ENCODE measurements around the gene WNK1. TPM values are rescaled to one million over a fixed set of nuclear protein-coding genes. Genes with fewer than 3 reads are reported as not detected.
"Not testable (repeated sequence)": the region's sequence is repeated elsewhere in the genome, so short reads cannot be mapped to it uniquely, and the experiment has no call there.

Gene WNK1
- total RNA-seq, 2 donors from 2014 or later, result 150 to 252 TPM

DNA sequence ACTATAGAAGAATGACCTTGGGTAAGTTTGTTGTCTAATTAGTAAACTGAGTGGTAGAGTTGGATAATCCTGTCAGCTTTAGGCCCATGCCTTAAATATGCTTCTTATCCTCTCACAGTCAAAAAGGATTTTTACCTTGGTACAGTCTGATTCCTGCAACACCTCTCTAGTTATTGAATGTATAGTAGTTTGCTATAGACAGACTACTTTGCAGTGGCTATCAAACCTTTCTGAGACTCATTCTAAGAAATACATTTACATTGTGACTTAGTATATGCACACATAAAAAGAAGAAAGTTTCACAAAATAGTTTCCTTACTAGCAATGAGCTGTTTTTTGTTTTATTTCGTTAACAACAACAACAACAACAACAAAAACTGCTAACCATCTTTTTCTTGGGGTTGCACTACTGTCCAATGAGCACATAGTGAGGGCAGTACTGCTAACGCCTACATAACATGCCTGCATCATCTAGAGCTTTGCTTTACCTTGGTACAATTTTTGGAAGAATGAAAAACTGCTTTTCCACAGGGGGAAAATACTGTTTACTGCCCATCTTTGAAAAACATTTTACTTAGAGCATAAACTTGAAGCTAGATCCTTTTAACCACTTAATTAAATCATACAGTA is 28.5 kb downstream of the WNK1 start:
- Mint-ChIP-seq H3K36me3 (ENCODE audit: low read depth) (no peaks in the 10 kb centered on the region), H3K9me3 (no peaks in the 10 kb centered on the region), H3K27ac (no peak overlapping the region), H3K4me3 (peak overlapping the region; percentile 86), H3K4me1 (peaks cover 39% of the 10 kb centered on the region), H3K27me3 (no peaks in the 10 kb centered on the region)
- peak; percentile 58 for ATAC-seq (replicated peaks)

DNA sequence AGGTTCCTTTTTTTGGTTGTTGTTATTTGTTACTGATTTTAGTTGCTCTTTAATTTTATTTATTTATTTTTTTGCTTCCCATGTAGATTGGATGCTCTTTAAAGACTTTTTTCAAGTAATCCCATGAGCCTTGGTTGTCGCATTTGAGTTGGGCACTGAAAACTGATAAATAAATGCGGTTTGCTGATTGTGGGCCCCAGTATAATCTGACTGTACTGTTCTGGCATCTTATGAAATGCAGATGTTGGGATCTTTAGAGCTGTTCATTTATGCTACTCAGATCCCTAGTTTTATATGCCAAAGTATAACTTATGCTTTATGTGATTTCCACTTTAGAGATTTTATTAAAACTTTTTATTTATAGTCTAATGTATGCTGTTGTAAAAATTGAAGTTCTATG is 33.3 kb downstream of the WNK1 start:
- ATAC-seq (replicated peaks), result no peak
- Mint-ChIP-seq H3K27me3 (no peaks in the 10 kb centered on the region), H3K4me3 (no peak overlapping the region), H3K27ac (no peak overlapping the region), H3K9me3 (no peaks in the 10 kb centered on the region), H3K36me3 (ENCODE audit: low read depth) (peaks cover 4% of the 10 kb centered on the region), H3K4me1 (peaks cover 31% of the 10 kb centered on the region)

DNA sequence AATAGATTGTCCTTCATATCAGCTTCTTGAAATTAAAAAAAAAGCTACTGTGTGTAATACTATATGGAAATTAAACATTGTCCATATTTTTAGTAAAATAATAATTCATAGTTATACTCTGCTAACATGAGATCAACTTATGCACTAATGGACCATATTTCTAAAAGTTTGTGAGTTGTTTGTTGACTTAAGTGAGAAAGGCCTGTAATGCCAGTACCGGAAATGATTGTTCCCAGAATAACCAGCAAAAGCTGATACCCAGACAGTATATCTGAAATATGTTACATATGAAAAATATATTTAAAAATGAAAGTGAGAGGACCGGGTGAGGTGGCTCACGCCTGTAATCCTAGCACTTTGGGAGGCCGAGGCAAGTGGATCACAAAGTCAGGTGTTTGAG is 35.9 kb downstream of the WNK1 start:
- Mint-ChIP-seq H3K36me3 (ENCODE audit: low read depth) (peaks cover 13% of the 10 kb centered on the region), H3K4me3 (peak overlapping the region; percentile 57), H3K9me3 (no peaks in the 10 kb centered on the region), H3K27ac (peak overlapping the region; percentile 76), H3K4me1 (peaks cover 40% of the 10 kb centered on the region), H3K27me3 (no peaks in the 10 kb centered on the region)
- ATAC-seq (replicated peaks), result peak; percentile 22

DNA sequence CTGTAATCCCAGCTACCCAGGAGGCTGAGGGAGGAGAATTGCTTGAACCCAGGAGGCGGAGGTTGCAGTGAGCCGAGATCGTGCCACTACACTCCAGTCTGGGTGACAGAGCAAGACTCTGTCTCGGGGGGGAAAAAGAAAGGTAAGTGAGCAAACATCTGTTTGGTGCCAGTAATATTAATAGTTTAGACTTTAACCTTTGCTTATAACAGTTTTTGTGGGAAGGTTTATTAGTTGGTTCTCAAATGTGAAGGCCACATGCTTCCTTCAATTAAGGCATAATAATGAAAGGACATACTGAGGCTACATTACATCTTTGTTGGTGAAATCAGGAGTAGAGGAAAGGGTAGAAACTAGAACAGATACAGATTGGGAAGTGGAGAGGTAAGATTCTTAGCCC is 36.4 kb downstream of the WNK1 start:
- H3K27ac Mint-ChIP-seq, result peak overlapping the region; percentile 76

DNA sequence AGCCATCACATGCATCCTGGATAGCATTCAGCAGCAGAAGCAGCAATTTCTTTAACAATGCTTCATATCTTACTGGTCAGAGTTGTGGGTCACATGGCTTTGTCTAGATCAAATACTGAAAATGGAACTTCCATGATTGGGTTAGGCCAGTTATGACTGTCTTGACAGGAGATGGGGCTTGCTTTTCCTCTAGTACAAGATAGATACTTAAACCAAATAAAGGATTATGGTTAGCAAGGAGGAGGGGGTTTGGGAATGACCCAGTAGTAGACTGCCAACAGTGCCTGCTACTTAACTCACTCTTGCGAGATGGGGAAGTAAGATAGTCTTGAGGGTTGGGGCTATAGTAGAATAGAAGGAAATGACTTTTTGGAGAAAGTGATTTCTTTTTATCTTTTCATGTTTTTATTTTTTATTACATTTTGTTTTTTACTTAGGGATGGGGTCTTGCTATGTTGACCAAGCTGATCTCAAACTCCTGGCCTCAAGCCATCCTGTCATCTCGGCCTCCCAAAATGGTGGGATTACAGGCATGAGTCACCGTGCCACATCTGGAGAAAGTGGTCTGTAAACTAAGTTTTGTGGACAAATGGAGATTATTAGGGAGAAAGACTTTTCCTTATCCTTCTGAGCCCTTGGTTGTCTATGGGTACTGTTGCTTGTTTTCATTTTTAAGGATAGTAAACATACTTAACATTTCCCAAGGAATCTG is 37.6 kb downstream of the WNK1 start:
- peak overlapping the region; percentile 65 for H3K27ac Mint-ChIP-seq
- H3K27me3 Mint-ChIP-seq, result no peaks in the 10 kb centered on the region
- peaks cover 49% of the 10 kb centered on the region for H3K4me1 Mint-ChIP-seq
- peaks cover 17% of the 10 kb centered on the region for H3K36me3 Mint-ChIP-seq (ENCODE audit: low read depth)
- H3K4me3 Mint-ChIP-seq, result peak overlapping the region; percentile 57
- H3K9me3 Mint-ChIP-seq, result peaks cover 2% of the 10 kb centered on the region
- peak; percentile 62 for ATAC-seq (replicated peaks)

More for the DNA sequence above, 36.4 kb downstream of the WNK1 start:
- peak overlapping the region; percentile 57 for H3K4me3 Mint-ChIP-seq
- not testable (repeated sequence) for H3K9me3 Mint-ChIP-seq, H3K27me3 Mint-ChIP-seq
- ATAC-seq (replicated peaks), result peak; percentile 6
- peaks cover 43% of the 10 kb centered on the region for H3K4me1 Mint-ChIP-seq
- peaks cover 14% of the 10 kb centered on the region for H3K36me3 Mint-ChIP-seq (ENCODE audit: low read depth)

DNA sequence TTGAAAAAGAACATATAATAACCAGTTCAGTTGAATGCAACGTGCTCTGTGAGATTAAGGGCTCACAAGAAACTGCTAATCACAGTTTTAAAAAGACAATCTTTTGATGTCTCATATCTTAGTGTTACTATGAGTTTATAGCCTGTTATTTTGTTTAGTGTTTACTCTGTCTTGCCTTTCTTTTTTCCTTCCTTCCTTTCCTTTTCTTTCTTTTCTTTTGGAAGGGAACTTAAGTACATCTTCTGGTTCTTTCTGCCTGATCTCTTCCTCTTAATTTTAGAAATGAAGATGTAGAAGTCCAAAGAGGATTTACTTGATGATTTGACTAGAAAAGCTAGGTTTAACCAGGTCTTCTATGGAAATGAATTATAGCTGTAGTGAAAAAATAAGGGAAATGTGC is 38.2 kb downstream of the WNK1 start:
- ATAC-seq (replicated peaks), result no peak
- Mint-ChIP-seq H3K4me3 (peak overlapping the region; percentile 57), H3K4me1 (peaks cover 55% of the 10 kb centered on the region), H3K9me3 (peaks cover 5% of the 10 kb centered on the region), H3K27me3 (no peaks in the 10 kb centered on the region), H3K27ac (peak overlapping the region; percentile 65), H3K36me3 (ENCODE audit: low read depth) (peaks cover 23% of the 10 kb centered on the region)

DNA sequence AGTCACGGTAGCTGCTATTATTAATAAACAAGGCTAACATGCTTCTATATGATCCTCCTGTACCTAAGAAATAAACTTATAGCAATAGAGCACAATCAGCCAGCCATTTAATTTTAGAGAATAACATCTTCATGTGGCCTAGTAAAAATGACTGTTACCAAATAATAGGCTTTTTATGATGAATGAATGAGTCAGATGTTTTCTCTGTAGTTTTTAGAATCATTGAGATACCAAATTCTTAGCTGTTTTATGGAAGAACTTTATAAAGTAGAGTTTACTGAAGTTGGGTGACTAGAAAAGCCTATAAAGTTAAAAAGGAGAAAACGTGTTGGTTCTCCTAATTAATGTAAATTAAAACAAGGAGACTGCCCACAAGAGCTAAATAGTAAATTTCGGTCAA is 40.7 kb downstream of the WNK1 start:
- ATAC-seq (replicated peaks), result no peak

DNA sequence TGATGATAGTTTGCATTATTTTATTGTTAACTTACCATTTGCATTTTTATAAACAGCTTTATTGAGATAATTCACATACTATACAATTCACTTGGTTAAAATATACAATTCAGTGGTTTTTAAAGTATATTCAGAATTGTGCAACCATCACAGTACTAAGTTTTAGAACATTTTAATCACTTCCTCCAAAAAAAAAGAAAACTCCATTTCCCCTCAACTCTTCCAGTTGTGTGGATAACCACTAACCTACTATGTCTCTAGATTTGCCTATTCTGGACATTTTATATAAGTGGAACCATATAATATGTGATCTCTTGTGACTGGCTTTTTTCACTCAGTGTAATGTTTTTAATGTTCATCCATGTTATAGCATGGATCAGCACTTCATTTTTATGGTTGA is 41.3 kb downstream of the WNK1 start:
- peaks cover 5% of the 10 kb centered on the region for H3K9me3 Mint-ChIP-seq
- H3K4me3 Mint-ChIP-seq, result peak overlapping the region; percentile 82
- no peaks in the 10 kb centered on the region for H3K27me3 Mint-ChIP-seq
- H3K27ac Mint-ChIP-seq, result peak overlapping the region; percentile 96
- H3K36me3 Mint-ChIP-seq (ENCODE audit: low read depth), result peaks cover 32% of the 10 kb centered on the region
- peaks cover 56% of the 10 kb centered on the region for H3K4me1 Mint-ChIP-seq
- ATAC-seq (replicated peaks), result no peak

More for the DNA sequence above, 40.7 kb downstream of the WNK1 start:
- Mint-ChIP-seq H3K36me3 (ENCODE audit: low read depth) (peaks cover 29% of the 10 kb centered on the region), H3K27ac (peak overlapping the region; percentile 96), H3K4me3 (peak overlapping the region; percentile 82), H3K9me3 (peaks cover 5% of the 10 kb centered on the region), H3K4me1 (peaks cover 58% of the 10 kb centered on the region), H3K27me3 (no peaks in the 10 kb centered on the region)

DNA sequence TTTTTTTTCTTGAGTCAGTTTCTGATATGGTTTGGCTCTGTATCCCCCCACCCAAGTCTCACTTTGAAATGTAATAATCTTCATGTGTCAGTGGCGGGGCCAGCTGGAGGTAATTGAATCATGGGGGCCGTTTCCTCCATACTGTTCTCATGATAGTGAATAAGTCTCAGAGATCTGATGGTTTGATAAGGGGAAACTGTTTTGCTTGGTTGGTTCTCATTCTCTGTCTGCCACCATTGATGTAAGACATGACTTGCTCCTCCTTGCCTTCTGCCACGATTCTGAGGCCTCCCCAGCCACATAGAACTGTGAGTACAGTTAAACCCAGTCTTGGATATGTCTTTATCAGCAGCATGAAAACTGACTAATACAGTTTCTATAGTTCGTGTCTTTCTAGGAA is 42.9 kb downstream of the WNK1 start:
- peak overlapping the region; percentile 82 for H3K4me3 Mint-ChIP-seq
- H3K27me3 Mint-ChIP-seq, result no peaks in the 10 kb centered on the region
- H3K9me3 Mint-ChIP-seq, result peaks cover 5% of the 10 kb centered on the region
- H3K4me1 Mint-ChIP-seq, result peaks cover 44% of the 10 kb centered on the region
- H3K36me3 Mint-ChIP-seq (ENCODE audit: low read depth), result peaks cover 32% of the 10 kb centered on the region
- ATAC-seq (replicated peaks), result peak; percentile 88
- peak overlapping the region; percentile 96 for H3K27ac Mint-ChIP-seq

DNA sequence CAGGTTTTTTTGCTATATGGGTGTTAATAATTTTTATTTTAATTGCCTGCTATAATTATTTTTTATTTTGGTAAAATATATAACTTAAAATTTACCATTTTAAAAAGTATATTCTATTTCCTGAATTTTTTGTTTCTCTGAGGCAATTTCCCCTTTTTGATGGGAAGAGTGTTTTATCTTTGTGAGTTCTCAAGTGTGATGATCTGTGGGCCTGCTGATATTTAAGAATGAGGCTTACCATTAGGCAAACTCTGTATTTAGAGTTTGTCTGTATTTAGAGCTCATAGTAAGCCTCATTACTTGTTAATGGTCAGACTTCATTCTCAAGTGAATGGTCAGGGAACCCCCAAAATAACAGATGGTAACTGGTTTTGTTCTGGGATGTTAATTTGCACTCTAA is 48.0 kb downstream of the WNK1 start:
- no peaks in the 10 kb centered on the region for H3K9me3 Mint-ChIP-seq
- no peak overlapping the region for H3K4me3 Mint-ChIP-seq
- no peak overlapping the region for H3K27ac Mint-ChIP-seq
- peaks cover 11% of the 10 kb centered on the region for H3K36me3 Mint-ChIP-seq (ENCODE audit: low read depth)
- peaks cover 46% of the 10 kb centered on the region for H3K4me1 Mint-ChIP-seq
- no peak for ATAC-seq (replicated peaks)
- no peaks in the 10 kb centered on the region for H3K27me3 Mint-ChIP-seq

DNA sequence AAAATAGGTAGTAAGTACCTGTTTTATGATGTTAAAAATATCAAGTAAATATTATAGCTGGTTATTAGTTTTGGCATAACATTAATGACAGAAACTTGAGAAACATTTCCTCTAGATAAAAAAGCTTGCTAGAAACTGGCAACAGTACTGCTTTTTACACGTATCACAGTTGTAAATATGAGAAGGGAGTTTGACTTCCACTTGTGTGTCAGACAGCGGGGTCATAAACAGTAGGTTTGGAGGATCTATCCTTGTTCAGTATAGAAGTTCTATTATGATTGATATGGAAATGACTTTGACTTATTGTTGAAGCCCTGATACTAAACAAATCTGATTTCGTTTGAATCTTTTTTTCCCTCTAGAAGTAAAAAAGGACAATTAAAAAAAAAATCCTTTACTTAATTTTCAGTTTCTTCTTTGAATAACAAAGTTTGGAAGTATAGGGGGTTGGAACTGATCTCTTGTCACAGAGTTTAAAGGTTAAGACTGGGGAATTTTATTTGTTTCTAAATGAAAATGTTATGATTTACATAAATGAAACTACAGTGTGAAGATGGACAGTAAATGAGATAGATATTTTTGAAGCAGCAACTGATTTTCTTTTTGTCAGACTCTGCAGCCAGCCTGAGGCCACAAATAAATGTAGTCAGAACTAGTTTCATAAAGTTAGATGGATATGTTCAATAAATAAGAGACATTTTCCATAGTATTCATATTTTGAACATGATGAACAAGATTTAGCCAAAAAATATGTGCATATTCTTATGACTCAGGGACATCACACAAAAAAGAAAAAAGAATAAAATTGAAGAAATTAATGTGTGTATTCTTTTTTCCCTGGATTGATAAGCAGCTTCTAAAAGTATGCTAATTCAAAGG is 50.1 kb downstream of the WNK1 start:
- Mint-ChIP-seq H3K4me3 (peak overlapping the region; percentile 70), H3K27me3 (no peaks in the 10 kb centered on the region), H3K27ac (peak overlapping the region; percentile 83)

DNA sequence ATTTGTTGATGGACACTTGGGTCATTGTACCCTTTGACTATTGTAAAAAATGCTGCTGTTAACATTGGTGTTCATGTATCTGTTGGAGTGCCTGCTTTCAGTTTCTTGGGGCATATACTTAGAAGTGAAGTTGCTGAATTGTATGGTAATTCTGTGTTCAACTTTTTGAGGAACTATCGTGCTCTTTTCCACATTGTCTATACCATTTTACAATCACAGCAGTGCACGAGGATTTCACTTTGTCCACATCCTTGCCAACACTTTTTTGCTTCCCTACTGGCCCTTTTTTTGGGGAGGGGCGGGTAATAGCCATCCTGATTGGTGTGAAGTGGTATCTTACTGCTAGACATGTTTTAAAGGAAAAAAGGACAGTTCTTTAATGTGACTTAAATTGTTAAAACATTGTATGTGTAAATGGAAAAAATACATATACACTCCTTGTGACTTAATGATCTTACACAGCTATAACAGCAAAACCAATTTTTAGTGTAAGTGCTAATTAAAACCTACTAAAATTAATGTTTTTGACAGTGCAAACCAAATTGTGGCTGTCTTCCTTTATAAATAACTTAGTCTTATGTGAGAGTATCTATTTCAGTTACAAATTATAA is 52.7 kb downstream of the WNK1 start:
- H3K27ac Mint-ChIP-seq, result no peak overlapping the region
- H3K4me3 Mint-ChIP-seq, result peak overlapping the region; percentile 46
- H3K4me1 Mint-ChIP-seq, result peaks cover 61% of the 10 kb centered on the region
- no peak for ATAC-seq (replicated peaks)
- no peaks in the 10 kb centered on the region for H3K27me3 Mint-ChIP-seq
- no peaks in the 10 kb centered on the region for H3K36me3 Mint-ChIP-seq (ENCODE audit: low read depth)
- no peaks in the 10 kb centered on the region for H3K9me3 Mint-ChIP-seq

More for the DNA sequence above, 50.1 kb downstream of the WNK1 start:
- peak; percentile 58 for ATAC-seq (replicated peaks)
- Mint-ChIP-seq H3K36me3 (ENCODE audit: low read depth) (peaks cover 7% of the 10 kb centered on the region), H3K4me1 (peaks cover 52% of the 10 kb centered on the region), H3K9me3 (no peaks in the 10 kb centered on the region)

DNA sequence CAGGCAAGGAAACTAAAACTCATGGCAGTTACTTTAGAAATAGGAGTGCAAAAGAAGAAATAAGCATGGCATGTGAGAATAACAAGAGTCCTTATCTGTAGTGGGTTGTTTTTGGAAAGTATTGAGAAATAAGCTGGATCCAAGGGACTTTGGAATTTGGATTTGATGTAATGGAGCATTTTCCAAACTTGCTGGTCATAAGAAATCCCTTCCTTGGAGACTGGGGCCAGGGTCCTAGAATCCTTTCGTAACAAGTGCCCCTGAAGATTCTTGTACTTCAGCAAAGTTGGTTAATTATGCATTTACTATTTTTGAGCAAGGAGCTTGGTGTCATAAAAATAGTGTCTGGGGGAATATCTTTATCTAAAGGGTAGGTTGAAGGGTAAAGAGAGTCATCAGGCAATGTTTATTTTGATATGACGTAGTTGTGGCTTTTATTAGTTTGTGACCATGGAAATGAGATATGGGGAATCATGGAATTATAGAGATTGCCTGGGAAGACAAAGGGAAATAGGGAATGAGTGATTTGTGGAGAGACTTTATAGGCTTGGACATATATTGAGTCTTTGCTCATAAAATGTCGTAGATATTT is 53.9 kb downstream of the WNK1 start:
- Mint-ChIP-seq H3K36me3 (ENCODE audit: low read depth) (no peaks in the 10 kb centered on the region), H3K9me3 (no peaks in the 10 kb centered on the region), H3K4me1 (peaks cover 60% of the 10 kb centered on the region), H3K27ac (peak overlapping the region; percentile 31), H3K27me3 (no peaks in the 10 kb centered on the region), H3K4me3 (peak overlapping the region; percentile 58)
- ATAC-seq (replicated peaks), result no peak

All from activated T-helper 17 cell treated with anti-CD3 and anti-CD28 coated beads, Interleukin-2, amount 50 U/mL, for 72 hours (primary cell).